Caco-2 (cell line): ENCODE measurements around the gene MAD1L1. TPM values are rescaled to one million over a fixed set of nuclear protein-coding genes. Genes with fewer than 3 reads are reported as not detected.
A peak's percentile ranks its signal among the peaks of the same experiment; 100 is the strongest.

Source experiments
- BruUV-seq: library from RNA; stranded (reverse); fragments of 400-500 nt; replicated peaks from 2 replicates; lab custom pipeline; 2021; lab: Mats Ljungman, UMichigan
- CTCF ChIA-PET: fragments of 300-600 bp; sonication (Branson Sonifier 250); formaldehyde crosslinking; loops from one replicate; lab custom pipeline; 2022; ENCODE audit warnings: antibody characterized with exemption; lab: Charles Lee
- POLR2A ChIA-PET: fragments of 300-600 bp; sonication (Branson Sonifier 250); formaldehyde crosslinking; loops from one replicate; lab custom pipeline; 2022; ENCODE audit warnings: antibody characterized with exemption; lab: Charles Lee
- DNase-seq, 2 experiments: peaks; one replicate each; pipeline versions ENCODE4 v3.0.0 to v3.0.0-alpha.2; 2020 to 2022
- H3K27me3 ChIP-seq: replicated peaks from 2 replicates; pipeline ENCODE4 v1.6.0; 2011; ENCODE audit warnings: low read length; ENCODE audit not compliant: control insufficient read depth, insufficient read depth
- H3K36me3 ChIP-seq: 2 replicates; pipeline ENCODE4 v1.5.1; 2011; ENCODE audit warnings: low read length; ENCODE audit not compliant: control insufficient read depth, insufficient read depth
- H3K4me1 ChIP-seq: fragments of 250-450 bp; sonication (Bioruptor Pico); 2 replicates; pipeline ENCODE4 v1.5.1; 2020; ENCODE audit warnings: mild to moderate bottlenecking
- H3K4me3 ChIP-seq: 2 replicates; pipeline ENCODE4 v1.5.1; 2011; ENCODE audit warnings: low read depth, mild to moderate bottlenecking, control low read depth, low read length
- H3K9me3 ChIP-seq: fragments of 250-450 bp; sonication (Bioruptor Pico); 2 replicates; pipeline ENCODE4 v1.5.1; 2020; ENCODE audit warnings: mild to moderate bottlenecking, moderate library complexity
- H3K27ac Mint-ChIP-seq: one replicate; pipeline ENCODE4 v1.8.0; 2022; ENCODE audit warnings: mixed read lengths; ENCODE audit not compliant: unreplicated experiment
- H3K27me3 Mint-ChIP-seq: one replicate; pipeline ENCODE4 v1.8.0; 2022; ENCODE audit warnings: mixed read lengths; ENCODE audit not compliant: insufficient read depth, unreplicated experiment
- H3K36me3 Mint-ChIP-seq: one replicate; pipeline ENCODE4 v1.8.0; 2022; ENCODE audit warnings: mild to moderate bottlenecking, mixed read lengths; ENCODE audit not compliant: insufficient read depth, unreplicated experiment
- H3K4me1 Mint-ChIP-seq: one replicate; pipeline ENCODE4 v1.8.0; 2022; ENCODE audit warnings: low read depth, mixed read lengths; ENCODE audit not compliant: unreplicated experiment
- H3K4me3 Mint-ChIP-seq: one replicate; pipeline ENCODE4 v1.8.0; 2022; ENCODE audit warnings: mild to moderate bottlenecking, moderate library complexity, mixed read lengths; ENCODE audit not compliant: unreplicated experiment
- H3K9me3 Mint-ChIP-seq: one replicate; pipeline ENCODE4 v1.8.0; 2022; ENCODE audit warnings: mixed read lengths; ENCODE audit not compliant: unreplicated experiment
- CTCF ChIP-seq, 2 experiments: fragments of 200-600 bp in 1 of 2; IDR thresholded peaks; 1 replicate in 1 of 2; 2 replicates in 1 of 2; pipeline versions ENCODE4 v1.5.1 to v1.8.0; 2011 to 2022; ENCODE audit warnings: antibody characterized with exemption in 1 of 2, control low read depth in 1 of 2, inconsistent platforms in 1 of 2, low read depth in 1 of 2, low read length in 1 of 2, mild to moderate bottlenecking in 1 of 2, moderate library complexity in 1 of 2; ENCODE audit not compliant: insufficient read depth in 1 of 2, severe bottlenecking in 1 of 2, unreplicated experiment in 1 of 2
- intact Hi-C: fragments of 100-400 bp; cut with micrococcal nuclease; formaldehyde crosslinking; loops from one replicate; pipeline ENCODE4 v1.10.0; 2022; ENCODE audit not compliant: unreplicated experiment
- total RNA-seq: library from RNA; stranded (reverse); gene quantifications from 2 replicates; pipeline ENCODE4 v1.2.3, GENCODE V29; 2022

The MAD1L1 gene
- total RNA-seq, 1 experiment from 2014 or later = 58.6 TPM

- Histone ChIP-seq H3K4me1 (no peaks in the 10 kb centered on the region), H3K9me3 (no peaks in the 10 kb centered on the region), H3K4me3 (no peak overlapping the region), H3K27me3 (no peaks in the 10 kb centered on the region), H3K36me3 (no peaks in the 10 kb centered on the region; the same call in 1 of the 2 replicates)
- no TSS peak for BruUV-seq
- Mint-ChIP-seq H3K9me3 (no peaks in the 10 kb centered on the region), H3K36me3 (peaks cover 32% of the 10 kb centered on the region), H3K27me3 (no peaks in the 10 kb centered on the region), H3K27ac (peak overlapping the region; percentile 22), H3K4me1 (no peaks in the 10 kb centered on the region), H3K4me3 (no peak overlapping the region)
- DNase-seq = no peak
- POLR2A ChIA-PET = no interaction called here
- intact Hi-C loops = no loop called here
- CTCF ChIA-PET = no interaction called here
- no peak for TF ChIP-seq CTCF (IDR thresholded peaks at IDR 0.05; ENCODE audit: insufficient read depth in 1 of 2, low read depth in 1 of 2, low read length in 1 of 2, severe bottlenecking in 1 of 2, unreplicated experiment in 1 of 2)
These were observed 94.5 kb downstream of the MAD1L1 start for GRCh38 chr7:2138146-2138765.

GRCh38 chr7:2134740-2135139 lies 98.0 kb downstream of the MAD1L1 start:
- H3K36me3 Mint-ChIP-seq = peaks cover 46% of the 10 kb centered on the region
- no peak overlapping the region for H3K27ac Mint-ChIP-seq
- H3K27me3 Mint-ChIP-seq = no peaks in the 10 kb centered on the region
- no peak overlapping the region for H3K4me3 Mint-ChIP-seq
- no peak for DNase-seq
- Histone ChIP-seq H3K36me3 (no peaks in the 10 kb centered on the region; the same call in 1 of the 2 replicates), H3K4me1 (no peaks in the 10 kb centered on the region), H3K4me3 (no peak overlapping the region), H3K9me3 (no peaks in the 10 kb centered on the region), H3K27me3 (no peaks in the 10 kb centered on the region)
- ChIA-PET CTCF (no interaction called here), POLR2A (no interaction called here)
- intact Hi-C loops = no loop called here
- no peaks in the 10 kb centered on the region for H3K4me1 Mint-ChIP-seq
- H3K9me3 Mint-ChIP-seq = no peaks in the 10 kb centered on the region
- BruUV-seq = no TSS peak
- TF ChIP-seq CTCF (IDR thresholded peaks at IDR 0.05; ENCODE audit: insufficient read depth in 1 of 2, low read depth in 1 of 2, low read length in 1 of 2, severe bottlenecking in 1 of 2, unreplicated experiment in 1 of 2) = no peak

- no TSS peak for BruUV-seq
- Histone ChIP-seq H3K4me3 (no peak overlapping the region), H3K36me3 (no peaks in the 10 kb centered on the region; the same call in 1 of the 2 replicates), H3K27me3 (no peaks in the 10 kb centered on the region), H3K4me1 (no peaks in the 10 kb centered on the region), H3K9me3 (no peaks in the 10 kb centered on the region)
- POLR2A ChIA-PET = no interaction called here
- H3K4me1 Mint-ChIP-seq = no peaks in the 10 kb centered on the region
- no peaks in the 10 kb centered on the region for H3K27me3 Mint-ChIP-seq
- no peak for DNase-seq
- no peak overlapping the region for H3K27ac Mint-ChIP-seq
- H3K9me3 Mint-ChIP-seq = no peaks in the 10 kb centered on the region
- intact Hi-C loops = no loop called here
- no peak for TF ChIP-seq CTCF (IDR thresholded peaks at IDR 0.05; ENCODE audit: insufficient read depth in 1 of 2, low read depth in 1 of 2, low read length in 1 of 2, severe bottlenecking in 1 of 2, unreplicated experiment in 1 of 2)
- CTCF ChIA-PET = no interaction called here
- H3K4me3 Mint-ChIP-seq = no peak overlapping the region
- H3K36me3 Mint-ChIP-seq = peaks cover 46% of the 10 kb centered on the region
These were observed 100.5 kb downstream of the MAD1L1 start for GRCh38 chr7:2132243-2132642.
